NCI-H2171 treated with DMSO at 0.1 percent for 48 hours (cell line): ENCODE measurements around the gene CIAPIN1.

Experiments used
- DNase-seq: peaks from one replicate; lab custom pipeline; 2025; lab: John Stamatoyannopoulos, UW

CIAPIN1 gene

DNA sequence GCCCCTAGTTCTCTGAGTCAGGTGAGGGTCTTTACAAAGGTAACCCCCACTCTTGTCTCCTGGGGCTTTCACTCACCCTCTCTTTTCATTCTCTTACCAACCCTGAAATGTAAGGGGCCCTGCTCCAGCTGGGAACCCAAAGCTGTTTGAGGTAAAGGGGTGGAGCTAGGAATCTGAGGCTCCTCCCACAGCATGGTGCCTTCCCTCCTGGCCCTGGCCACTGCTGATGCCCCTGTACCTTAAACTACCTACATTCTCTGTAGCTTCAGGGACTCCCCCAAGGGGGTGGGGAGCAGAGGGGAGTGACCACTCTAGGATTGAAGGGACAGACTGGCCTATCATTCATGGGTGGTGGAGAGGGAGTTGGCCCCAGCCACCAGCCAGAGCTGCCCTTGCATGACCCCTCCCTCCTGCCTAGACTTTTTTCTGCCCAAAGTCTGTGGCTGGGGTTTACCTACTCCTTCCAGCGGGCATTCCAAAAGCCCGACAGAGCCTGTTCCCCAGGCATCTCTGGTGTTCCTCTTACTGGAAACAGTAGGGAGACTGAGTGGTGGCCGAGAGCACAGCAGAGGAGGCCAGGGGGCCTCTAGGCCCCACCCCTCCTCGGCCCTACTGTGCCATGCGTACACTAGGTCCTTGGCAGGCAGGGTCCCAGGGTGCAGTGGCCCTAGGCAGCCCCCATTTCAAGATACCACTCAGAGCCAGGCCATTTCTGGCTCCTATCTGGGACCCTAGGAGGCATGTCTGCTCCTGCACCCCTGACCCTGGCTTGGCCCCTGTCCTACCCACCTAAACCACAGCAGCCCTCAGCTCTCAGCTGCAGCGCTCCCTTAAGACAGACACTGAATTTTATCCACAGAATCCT is 29.6 kb upstream of the CIAPIN1 start:
- no peak for DNase-seq

DNA sequence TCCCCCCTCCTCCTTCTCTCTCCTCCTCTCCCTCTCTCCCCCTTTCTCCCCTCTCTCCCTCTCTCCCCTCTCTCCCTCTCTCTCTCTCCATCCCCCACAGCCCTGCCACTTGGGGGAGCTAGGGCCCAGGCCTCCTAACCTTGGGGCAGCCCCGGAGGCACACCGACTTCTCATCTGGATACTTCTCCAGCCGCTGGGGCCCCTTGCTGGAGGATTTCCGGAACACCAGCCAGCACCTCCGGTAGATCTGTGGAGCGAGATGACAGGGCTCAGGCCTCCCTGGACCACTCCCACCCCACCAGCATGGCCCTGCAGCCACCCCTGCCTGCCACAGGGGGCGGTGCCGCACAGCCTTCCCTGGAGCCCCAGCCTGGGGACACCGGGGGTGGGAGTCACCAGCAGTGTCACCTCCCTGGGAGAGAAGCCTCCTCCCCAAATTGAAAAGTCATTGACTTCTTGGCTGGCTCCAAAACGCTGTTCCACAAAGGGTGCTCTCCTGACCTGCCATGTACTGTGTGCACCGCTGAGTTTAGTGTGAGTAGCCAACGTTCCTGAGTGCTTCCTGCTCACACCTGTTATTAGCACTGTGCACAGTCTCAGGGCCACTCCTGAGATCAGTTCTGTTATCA is 28.6 kb upstream of the CIAPIN1 start:
- DNase-seq: no peak

DNA sequence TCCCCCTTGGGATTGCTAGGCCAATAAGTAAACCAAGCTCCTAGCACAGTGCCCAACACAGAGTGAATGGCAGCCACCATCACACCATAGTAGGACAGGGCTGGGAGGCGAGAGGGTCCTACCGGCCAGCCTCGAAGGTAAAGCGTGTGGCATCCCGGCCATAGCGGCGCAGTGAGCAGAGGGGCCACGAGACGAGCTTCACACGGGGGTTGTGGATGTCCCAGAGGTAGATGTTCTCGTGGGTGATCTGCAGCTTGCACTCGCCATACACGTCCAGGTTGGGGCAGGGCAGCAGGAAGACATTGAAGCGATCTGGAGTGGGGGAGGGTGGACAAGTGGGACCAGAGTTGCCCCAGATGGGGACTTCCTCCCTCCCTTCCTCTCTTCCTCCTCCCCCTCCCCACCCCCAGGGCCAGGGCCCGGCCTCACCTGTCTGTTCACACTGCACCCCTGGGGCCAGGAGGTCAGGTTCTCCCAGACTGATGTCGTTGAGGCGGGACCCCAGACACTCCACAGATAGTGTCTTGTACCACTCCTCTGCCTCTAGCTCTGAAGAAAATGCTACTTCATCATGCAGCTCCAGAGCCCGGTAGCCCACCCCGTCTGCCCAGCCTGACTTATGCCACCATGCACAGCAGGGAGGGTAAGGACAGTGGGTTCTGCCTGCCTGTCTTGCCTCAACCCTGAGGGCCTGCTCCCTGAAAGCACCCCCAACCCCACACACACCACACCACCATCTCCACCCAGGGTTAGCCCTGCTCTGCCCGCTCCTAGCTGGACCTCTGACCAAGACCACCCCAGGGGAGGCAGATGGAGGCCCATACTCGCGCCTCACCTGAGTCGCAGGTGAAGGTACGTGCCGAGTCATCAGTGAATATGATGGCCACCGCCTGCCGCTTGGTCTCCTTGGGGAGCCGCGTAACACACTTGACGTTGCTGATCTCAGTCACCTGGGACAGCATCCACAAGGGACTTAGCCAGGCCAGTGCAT is 27.8 kb upstream of the CIAPIN1 start:
- DNase-seq: no peak

DNA sequence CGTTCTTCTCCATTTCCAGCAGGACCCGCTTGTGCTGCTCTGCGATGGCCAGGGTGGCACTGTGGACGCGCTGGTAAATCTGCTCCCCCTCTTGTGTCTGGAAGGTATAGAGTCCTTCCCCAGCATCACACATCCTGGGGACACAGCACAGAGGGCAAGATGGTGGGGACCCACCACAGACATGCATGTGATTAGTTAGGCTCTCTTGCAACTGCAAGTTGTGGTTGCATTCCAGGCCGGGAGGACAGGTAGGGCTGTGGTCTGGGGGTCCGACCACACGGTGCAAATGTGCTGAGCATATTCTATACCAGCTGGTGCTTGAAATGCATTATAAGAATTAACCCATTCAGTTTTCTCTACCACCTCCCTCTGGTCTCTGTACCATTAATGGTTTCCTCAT is 26.7 kb upstream of the CIAPIN1 start:
- DNase-seq: no peak

DNA sequence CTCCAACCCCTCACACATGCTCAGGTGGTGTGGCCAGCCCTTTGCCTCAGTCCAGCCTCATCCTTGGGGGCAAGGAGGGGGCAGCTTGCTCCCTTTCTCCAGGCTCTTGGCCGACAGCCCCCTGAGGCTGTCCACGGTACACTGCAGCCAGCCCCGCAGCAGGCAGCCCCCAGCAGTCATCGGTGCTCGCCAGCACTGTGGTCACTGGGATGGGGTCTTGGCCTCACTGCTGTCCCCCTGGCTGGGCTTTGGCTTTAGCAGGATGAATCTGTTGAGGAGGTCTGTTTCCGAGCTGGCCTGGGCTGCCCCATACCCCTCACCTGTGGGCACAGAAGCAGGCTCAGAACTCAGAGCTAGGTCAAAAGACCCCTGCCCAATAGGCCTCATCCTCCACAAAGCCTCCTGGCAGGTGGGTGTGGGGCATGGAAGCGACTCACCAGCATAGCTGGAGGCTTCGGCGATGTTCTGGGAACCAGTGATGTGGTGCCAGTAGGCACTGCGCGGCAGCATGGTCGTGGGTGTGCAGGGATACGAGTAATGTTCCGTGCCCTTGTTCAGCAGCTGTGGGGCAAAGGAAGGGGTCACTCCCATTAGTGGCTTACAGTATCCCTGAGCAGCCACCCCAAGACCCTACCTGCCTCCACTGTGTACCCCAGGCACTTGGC is 26.1 kb upstream of the CIAPIN1 start:
- no peak for DNase-seq

DNA sequence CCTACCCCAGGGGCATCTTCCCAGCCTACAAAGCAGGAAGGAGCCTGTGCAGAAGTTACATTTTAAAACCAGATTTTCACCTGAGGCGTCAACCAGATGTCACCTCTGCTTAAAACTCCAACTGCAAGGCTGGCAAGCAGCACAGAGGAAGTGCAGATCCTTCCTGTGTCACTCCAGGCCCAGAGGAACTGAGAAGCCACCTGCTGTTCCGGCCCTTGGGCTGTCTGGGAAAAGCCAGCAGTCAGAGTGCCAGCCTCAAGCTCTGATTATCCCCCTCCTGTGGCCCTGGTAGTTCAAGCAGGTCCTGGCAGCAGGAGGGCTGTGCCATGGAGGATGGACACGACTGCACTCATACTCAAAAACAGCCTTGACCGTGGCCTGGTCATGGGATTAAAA is 25.5 kb upstream of the CIAPIN1 start:
- peak; percentile 28 for DNase-seq

DNA sequence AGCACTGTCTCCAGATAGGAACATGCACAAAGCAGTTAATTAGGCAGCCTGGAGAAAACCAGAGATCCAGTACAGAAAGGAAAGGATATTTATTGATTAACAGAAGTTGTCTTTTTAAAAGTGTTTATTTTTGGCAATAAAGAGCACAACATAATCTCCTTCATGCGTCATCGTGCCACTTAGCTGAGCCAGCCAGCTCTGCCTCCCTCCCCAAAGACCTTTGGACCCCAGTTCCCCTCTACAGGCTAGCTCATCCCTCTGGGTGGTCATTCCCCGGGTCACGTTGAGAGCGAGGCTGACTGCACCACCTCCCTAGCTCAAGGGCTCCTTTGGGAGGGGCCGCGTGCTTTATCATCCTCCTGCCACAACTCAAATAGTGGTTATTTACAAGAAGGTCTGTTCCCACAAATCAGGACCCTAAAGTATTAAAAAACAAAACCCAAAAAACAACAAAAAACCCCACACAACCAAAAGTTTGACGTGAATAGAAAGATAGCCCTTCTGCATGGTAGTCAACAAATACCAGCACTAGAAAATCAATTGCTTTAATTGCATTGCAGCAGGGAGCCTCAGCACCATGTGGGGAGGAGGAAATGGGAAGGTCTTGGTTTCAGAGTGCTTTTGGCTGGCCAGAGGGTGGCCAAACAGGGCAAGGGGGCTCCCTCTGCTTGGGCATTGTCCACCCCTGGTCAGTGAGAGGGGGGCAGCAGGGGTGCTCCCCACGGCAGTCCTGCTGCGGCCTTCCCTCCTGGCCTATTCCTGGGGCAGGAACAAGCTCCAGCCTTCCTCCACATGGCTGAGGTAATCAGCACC is 24.9 kb upstream of the CIAPIN1 start:
- no peak for DNase-seq

DNA sequence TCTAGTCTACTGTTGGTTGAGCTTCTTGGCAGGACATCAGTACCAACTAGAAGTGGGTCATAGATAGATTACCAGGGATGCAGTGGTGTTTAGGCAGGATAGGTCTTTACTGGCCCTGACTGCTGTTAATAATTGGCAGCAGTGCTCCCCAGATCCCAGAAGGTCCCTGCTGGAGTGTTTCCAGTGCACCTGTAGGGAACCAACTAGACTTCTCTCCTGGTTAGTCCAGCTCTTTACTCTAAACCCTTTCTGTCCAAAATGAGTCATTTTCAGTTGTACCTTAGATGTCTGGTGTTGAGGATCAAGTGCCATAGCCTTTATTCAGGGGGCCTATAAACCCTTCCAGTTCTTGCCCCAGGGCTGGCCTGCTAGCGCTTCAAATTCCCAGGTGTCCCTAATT is 24.0 kb upstream of the CIAPIN1 start:
- no peak for DNase-seq

DNA sequence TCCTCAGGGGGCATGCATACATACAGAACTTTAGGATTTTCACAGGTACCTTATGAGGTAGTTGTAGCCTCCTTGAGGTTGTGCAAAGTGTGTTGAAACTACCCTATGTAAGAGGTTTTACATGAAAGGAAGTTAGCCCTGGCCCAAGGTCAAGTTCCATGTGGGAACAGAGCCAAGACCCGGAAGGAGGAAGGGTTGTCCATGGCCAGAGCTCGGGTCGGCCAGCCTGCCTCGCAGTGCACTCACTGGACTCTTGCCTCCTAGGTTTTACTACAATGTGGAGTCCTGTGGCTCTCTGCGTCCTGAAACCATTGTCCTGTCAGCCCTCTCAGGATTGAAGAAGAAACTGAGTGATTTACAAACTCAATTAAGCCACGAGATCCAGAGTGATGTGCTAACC is 23.5 kb upstream of the CIAPIN1 start:
- no peak for DNase-seq

DNA sequence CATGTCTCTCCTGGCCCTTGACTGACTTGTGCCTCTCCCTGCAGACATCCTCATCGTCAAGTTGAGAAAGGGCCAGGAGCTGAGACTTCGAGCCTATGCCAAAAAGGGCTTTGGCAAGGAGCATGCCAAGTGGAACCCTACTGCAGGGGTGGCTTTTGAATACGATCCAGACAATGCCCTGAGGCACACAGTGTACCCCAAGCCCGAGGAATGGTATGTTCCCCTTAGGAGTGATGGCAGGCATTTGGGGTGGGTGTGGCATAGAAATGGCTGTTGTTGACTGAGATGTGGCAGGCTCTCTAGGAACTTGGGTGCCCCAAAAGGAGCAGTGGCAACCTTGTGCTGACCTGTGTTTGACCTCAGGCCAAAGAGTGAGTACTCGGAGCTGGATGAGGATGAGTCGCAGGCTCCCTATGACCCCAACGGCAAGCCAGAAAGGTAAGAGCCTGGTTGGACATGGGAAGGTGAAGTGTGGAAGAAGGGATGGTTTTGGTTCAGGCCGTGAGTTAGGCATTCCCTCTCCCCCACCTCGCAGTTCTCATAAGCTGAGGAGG is 22.8 kb upstream of the CIAPIN1 start:
- no peak for DNase-seq

DNA sequence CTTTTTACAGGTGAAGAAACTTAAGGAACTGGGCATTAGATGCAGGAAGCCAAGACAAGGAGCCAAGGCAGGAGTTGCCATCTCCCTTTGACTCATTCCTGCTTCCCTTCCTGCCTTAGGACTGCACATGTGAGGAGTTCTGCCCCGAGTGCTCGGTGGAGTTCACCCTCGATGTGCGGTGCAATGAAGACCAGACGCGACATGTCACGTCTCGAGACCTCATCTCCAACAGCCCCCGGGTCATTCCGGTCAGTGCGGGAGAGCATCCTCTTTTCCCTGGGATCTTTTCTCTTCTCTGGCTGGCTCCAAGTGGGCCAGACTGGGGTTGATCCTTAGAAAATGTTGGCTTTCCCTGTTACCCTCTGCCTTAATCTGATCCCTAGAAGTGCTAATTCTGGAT is 21.9 kb upstream of the CIAPIN1 start:
- no peak for DNase-seq

DNA sequence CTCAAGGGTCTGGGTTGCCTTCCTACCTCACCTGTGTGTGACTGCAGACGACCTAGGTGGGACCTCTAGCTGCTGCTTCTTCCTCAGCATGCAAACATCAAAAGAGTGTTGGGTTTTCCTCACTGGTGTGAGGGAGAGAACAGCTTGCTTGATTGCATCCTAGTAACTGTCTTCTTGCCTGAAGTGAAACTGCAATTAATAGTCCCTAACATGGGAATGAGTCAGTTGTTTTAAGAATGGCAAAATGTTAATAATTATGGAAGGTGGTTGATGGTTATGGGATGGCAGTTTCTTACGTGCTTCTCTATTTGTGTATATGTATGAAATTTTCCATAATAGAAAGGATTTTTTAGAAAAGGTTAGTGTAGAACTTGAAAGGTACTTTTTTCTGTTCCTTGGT is 21.2 kb upstream of the CIAPIN1 start:
- no peak for DNase-seq

DNA sequence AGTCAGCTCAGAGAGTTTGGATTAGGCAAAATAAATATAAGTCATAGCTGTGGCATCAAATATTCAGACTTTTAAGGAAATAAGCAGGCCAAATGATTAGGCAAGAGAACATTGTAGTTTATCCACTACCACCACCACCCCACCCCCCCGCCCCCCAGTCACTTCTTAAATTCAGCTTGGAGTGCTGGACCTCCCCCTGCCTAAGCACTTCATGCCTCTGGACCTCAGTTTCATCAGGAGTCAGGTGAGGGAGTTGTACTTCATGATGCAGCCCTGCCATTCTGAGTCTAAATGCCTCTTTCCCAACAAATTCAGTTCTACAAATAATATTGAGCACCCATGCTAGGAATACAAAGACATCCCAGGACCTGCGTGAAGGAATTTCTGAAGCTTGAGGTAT is 17.3 kb upstream of the CIAPIN1 start:
- no peak for DNase-seq

DNA sequence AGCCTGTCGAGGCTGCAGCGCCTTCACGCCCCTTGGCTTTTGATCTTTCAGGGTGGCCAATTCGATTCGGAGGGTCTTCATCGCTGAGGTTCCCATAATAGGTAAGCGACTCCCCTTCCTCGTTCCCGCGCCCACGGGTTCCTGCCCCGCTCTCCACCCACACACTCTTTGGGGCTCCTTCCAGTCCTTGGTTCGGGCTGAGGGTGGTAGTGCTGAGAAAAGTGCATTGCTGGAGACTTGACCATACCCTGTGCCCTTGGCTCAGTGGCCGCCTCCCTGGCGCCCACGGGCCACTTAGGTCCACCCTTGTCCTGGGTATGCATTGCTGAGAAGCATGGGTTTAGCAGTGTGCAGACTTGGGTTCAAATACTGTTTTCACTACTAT is 15.8 kb upstream of the CIAPIN1 start:
- no peak for DNase-seq

DNA sequence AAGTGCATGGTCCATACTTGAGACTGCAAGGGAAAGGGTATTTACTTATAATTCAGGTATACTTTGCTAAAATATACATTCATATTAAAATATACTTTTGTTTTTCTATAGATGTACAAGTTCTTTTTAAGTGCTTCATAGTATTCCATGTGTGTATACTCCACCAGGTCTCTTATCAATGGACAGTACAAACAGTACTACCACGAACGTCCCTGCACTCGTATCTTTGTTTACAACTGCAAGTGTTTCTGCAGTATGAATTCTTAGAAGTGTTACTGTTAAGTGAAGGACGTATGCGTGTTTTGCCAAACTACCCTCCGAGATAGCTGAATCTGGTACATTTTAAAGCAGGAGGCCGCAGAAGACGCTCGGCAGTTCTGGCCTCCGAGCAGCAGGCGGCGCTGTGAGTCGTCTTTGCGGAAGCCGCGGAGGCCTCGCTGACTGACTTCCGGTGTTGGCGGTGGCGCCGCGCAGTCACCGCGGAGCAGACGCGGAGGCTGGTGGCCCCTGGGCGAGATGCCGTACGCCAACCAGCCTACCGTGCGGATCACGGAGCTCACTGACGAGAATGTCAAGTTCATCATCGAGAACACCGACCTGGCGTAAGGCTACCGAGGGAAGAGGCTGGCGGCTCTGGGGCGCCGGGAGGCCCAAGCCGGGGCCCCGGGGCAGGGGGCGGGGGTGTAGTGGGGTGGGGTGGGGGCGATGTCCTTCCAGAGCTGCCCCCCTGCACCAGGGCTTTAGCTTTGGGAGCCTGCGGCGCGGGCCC is 15.2 kb upstream of the CIAPIN1 start, which contains the start of gene POLR2C:
TSS of gene POLR2C (plus strand) at position 471 of the 769 bp plus-strand sequence. CDS start at position 517, 46 bp downstream.
- peak; percentile 78 for DNase-seq

DNA sequence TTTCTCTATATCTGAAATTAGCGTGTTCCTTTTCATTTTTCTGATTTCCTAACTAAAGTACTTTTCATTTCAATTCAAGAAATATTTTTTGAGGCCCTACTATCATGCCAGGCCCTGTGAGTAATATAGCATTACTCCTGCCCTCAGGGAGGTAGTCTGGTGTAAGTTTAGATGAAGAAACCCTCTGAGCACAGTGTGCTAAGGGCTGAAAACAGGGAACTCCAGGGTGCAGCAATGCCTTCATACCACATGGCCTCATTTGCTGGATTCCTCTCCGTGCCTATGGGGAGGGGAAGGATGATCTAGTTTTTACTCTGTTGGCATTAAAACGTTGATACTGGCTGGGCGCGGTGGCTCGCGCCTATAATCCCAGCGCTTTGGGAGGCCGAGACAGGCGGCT is 4.8 kb upstream of the CIAPIN1 start:
- DNase-seq: no peak

DNA sequence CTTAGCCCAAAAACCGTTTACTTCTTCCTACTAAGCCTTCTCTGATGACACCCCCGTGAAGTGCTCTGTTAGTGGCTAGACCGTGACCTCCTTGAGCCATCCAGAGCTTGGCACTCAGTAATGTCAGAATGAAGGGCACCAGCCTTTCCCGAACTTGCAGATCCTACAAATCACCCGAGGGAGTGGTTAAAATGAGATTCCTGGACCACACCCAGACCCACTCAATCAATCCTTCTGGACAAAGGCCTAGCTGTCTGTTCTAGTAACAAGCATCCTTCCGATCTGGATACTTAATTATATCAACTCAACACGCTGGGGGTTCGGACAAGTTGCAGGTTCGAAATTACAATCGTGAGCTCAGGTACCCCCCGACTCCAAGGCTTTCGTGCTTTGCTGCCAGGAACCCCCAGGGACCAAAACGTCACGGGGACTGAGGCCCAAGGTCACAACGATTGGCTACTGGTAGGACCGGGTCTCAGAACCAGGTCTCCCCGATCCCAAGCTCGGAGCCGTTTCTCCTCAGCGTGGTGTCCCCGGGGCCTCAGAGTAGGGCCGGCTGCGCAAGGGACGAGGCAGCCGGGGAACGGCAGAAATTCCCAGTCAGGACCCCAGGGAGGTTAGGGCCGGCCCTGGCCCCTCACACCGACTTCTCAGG is 527 bp downstream of the CIAPIN1 start:
- peak; percentile 58 for DNase-seq

DNA sequence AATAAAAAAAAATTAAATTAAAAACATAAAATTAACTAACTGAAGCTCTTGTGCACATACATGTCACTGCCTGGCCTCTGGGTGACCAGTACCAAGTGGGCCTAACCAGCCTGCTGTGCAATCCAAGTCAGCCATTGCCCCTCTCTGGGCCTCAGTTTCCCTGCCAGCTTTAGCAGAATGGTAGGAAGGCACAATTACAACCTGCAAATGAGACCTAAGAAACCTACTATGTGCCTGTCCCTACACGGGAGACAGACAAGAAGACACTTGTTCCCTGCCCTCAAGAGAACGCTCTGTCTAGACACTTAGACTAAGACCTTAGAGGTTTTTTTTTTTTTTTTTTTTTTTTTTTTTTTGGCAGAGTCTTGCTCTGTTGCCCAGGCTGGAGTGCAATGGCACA is 1.7 kb downstream of the CIAPIN1 start:
- no peak for DNase-seq

DNA sequence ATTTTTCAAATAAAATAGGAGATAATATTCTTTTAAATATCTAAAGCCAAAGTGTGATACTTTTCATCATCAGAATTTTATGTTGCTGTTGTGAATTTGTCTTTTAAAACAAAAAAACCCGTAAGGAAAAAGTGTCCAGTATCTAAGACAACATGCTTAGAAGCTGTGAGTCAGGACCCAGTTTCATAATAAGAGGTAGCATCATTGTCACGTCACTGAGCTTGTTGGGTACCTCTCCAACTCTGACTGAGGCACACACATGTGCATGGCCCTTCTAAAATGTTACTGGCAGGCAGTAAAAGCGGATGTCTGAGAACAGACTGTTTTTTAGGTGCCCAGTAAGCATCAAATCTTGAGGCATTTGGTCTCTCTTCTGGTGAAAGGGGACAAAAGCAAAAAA is 2.5 kb downstream of the CIAPIN1 start:
- no peak for DNase-seq
